Neural crest cell (in vitro differentiated cells): ENCODE results near the gene RIPK3. TPM values are rescaled to one million over a fixed set of nuclear protein-coding genes. Genes with fewer than 3 reads are reported as not detected.

Experiments used
- DNase-seq: peaks from one replicate; pipeline ENCODE4 v3.0.0; 2021; ENCODE audit warnings: low read depth, mixed read lengths, low spot score
- H3K27ac Mint-ChIP-seq: one replicate; pipeline ENCODE4 v1.8.0; 2021; ENCODE audit warnings: mild to moderate bottlenecking, mixed read lengths; ENCODE audit not compliant: unreplicated experiment
- H3K27me3 Mint-ChIP-seq: 2 replicates; pipeline ENCODE4 v1.8.0; 2021; ENCODE audit warnings: low read depth, mild to moderate bottlenecking, mixed read lengths
- H3K36me3 Mint-ChIP-seq: 2 replicates; pipeline ENCODE4 v1.8.0; 2021; ENCODE audit warnings: low read depth, mild to moderate bottlenecking, mixed read lengths
- H3K4me1 Mint-ChIP-seq: 2 replicates; pipeline ENCODE4 v1.8.0; 2021; ENCODE audit warnings: mixed read lengths
- H3K4me3 Mint-ChIP-seq: one replicate; pipeline ENCODE4 v1.8.0; 2021; ENCODE audit warnings: mild to moderate bottlenecking, mixed read lengths
- H3K9me3 Mint-ChIP-seq: 2 replicates; pipeline ENCODE4 v1.8.0; 2021; ENCODE audit warnings: mixed read lengths
- total RNA-seq: library from RNA; stranded (reverse); gene quantifications from 2 replicates; pipeline ENCODE4 v1.2.1, GENCODE V29; 2021
- TF ChIP-seq, protein P1 (sequence below): fragments of 200-600 bp; sonication (generic); conservative IDR thresholded peaks from 2 replicates; pipeline ENCODE4 v1.5.0; 2021; ENCODE audit warnings: antibody characterized with exemption, mild to moderate bottlenecking

Gene RIPK3
- total RNA-seq, 1 donor from 2014 or later = not detected

DNA sequence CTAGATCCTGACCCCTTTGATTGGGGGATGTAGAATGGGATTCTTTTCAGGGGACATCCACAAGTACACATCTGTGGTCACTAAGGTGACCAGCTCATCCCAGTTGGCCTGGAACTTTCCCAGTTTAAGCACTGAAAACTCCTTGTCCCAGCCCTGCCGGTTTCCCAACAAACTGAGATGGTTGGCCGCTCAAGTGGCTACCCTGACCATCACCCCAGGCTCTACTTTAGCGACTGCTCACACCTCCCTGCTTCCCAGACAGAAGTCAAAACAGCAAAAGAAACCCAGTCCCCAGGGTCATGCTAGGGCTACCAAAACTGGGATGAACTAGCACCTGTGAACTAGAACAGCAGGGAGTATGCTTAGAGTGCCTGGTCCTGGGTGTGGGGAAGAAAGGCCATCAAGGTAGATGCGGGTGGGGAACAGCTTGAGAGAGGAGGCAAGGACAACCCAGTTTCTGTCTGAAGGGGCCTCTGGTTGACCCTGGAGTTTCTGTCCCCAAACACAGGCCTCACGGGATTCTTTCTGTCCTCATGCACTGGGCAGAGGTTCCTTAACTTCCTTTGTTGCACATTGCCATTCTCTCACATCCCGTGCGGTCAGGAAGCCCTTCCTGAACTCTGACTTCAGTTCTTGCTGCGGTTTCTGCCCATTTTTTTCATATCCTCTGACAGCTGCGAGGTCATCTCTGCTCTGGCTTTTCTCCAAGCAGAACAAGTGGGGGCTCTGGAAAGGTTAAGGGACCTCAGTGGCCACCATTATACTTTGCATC is 26.9 kb downstream of the RIPK3 start:
- TF ChIP-seq, protein P1, sequence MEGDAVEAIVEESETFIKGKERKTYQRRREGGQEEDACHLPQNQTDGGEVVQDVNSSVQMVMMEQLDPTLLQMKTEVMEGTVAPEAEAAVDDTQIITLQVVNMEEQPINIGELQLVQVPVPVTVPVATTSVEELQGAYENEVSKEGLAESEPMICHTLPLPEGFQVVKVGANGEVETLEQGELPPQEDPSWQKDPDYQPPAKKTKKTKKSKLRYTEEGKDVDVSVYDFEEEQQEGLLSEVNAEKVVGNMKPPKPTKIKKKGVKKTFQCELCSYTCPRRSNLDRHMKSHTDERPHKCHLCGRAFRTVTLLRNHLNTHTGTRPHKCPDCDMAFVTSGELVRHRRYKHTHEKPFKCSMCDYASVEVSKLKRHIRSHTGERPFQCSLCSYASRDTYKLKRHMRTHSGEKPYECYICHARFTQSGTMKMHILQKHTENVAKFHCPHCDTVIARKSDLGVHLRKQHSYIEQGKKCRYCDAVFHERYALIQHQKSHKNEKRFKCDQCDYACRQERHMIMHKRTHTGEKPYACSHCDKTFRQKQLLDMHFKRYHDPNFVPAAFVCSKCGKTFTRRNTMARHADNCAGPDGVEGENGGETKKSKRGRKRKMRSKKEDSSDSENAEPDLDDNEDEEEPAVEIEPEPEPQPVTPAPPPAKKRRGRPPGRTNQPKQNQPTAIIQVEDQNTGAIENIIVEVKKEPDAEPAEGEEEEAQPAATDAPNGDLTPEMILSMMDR = no peak
- H3K27me3 Mint-ChIP-seq = peaks cover 9% of the 10 kb centered on the region
- H3K4me1 Mint-ChIP-seq = peaks cover 3% of the 10 kb centered on the region
- peaks cover 2% of the 10 kb centered on the region for H3K36me3 Mint-ChIP-seq
- no peak overlapping the region for H3K4me3 Mint-ChIP-seq
- no peak for DNase-seq
- H3K27ac Mint-ChIP-seq = no peak overlapping the region
- no peaks in the 10 kb centered on the region for H3K9me3 Mint-ChIP-seq

DNA sequence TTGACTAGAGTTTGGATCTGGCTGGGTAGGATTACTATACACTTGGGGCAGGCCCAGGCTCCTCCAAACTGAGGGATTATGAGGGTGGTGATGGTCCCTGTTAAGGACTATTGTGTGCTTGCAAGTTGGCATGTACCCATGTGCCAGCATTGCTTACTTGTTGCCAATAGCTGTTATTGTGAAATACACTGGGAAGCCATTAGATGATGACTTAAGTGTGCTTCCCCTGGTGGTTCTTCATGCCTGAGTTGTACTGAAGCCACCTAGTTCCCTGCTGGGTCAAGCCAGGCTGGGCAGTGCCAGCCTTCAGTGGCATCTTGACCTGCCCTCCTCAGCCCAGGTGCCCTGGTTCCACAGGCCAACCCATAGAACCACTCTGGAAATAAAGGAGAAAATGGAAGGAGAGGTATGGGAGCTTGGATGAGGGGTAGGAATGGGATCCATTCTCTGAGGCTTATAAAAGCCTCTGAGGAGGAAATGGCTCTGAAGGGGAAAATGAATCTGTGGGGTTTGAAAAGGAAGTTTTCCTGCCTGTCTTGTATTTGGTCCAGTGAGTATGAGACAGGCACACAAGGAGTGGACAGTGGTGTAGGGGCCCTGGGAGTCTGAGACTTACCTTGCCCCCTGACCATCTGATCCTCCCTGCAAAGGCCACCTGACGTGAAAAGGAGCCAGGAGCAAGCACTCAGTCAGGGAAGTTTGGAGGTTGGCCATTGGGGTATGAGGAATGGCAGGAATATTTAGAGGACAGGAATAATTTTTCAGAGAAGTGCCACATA is 27.8 kb downstream of the RIPK3 start:
- peaks cover 5% of the 10 kb centered on the region for H3K4me1 Mint-ChIP-seq
- peaks cover under 1% of the 10 kb centered on the region for H3K27me3 Mint-ChIP-seq
- TF ChIP-seq, protein P1 = no peak
- no peak for DNase-seq
- no peak overlapping the region for H3K4me3 Mint-ChIP-seq
- peak overlapping the region; percentile 24 for H3K27ac Mint-ChIP-seq
- H3K36me3 Mint-ChIP-seq = peaks cover 3% of the 10 kb centered on the region
- no peaks in the 10 kb centered on the region for H3K9me3 Mint-ChIP-seq

DNA sequence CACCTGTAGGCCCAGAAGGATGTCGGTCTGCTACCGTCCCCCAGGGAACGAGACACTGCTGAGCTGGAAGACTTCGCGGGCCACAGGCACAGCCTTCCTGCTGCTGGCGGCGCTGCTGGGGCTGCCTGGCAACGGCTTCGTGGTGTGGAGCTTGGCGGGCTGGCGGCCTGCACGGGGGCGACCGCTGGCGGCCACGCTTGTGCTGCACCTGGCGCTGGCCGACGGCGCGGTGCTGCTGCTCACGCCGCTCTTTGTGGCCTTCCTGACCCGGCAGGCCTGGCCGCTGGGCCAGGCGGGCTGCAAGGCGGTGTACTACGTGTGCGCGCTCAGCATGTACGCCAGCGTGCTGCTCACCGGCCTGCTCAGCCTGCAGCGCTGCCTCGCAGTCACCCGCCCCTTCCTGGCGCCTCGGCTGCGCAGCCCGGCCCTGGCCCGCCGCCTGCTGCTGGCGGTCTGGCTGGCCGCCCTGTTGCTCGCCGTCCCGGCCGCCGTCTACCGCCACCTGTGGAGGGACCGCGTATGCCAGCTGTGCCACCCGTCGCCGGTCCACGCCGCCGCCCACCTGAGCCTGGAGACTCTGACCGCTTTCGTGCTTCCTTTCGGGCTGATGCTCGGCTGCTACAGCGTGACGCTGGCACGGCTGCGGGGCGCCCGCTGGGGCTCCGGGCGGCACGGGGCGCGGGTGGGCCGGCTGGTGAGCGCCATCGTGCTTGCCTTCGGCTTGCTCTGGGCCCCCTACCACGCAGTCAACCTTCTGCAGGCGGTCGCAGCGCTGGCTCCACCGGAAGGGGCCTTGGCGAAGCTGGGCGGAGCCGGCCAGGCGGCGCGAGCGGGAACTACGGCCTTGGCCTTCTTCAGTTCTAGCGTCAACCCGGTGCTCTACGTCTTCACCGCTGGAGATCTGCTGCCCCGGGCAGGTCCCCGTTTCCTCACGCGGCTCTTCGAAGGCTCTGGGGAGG is 28.9 kb downstream of the RIPK3 start, which contains the start of gene LTB4R:
Gene LTB4R (plus strand): TSS at position 857 of the 959 bp plus-strand sequence. CDS start 4,150 bp downstream, outside the sequence.
- H3K27me3 Mint-ChIP-seq = no peaks in the 10 kb centered on the region
- TF ChIP-seq, protein P1 = no peak
- H3K4me3 Mint-ChIP-seq = no peak within 1 kb of the TSS

DNA sequence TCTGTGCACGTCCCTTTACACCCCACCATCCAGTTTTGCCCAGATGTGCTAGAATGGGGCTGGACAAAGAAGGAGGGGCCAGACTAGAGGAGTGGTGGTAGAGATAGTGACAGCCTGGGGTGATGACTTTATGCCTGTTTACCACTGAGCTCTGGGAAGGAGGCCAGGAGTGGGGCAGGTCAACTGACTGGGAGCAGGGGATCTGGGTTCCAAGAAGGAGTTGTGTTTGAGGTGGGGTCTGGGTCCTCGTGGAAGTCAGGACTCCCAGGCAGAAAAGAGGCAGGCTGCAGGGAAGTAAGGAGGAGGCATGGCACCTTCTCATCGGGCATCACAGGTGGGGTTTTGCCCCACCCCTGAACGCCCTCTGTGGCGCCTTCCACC is 29.5 kb downstream of the RIPK3 start:
- no peak overlapping the region for H3K4me3 Mint-ChIP-seq
- H3K9me3 Mint-ChIP-seq = no peaks in the 10 kb centered on the region
- H3K36me3 Mint-ChIP-seq = peaks cover 3% of the 10 kb centered on the region
- no peaks in the 10 kb centered on the region for H3K27me3 Mint-ChIP-seq
- no peak for DNase-seq
- peak overlapping the region; percentile 50 for H3K27ac Mint-ChIP-seq
- TF ChIP-seq, protein P1 = no peak
- peaks cover 5% of the 10 kb centered on the region for H3K4me1 Mint-ChIP-seq

More for the DNA sequence above, 28.9 kb downstream of the RIPK3 start, which contains the start of gene LTB4R:
- Mint-ChIP-seq H3K36me3 (peaks cover 3% of the 10 kb centered on the region), H3K4me1 (peaks cover 5% of the 10 kb centered on the region), H3K27ac (peak within 1 kb of the TSS; percentile 24), H3K9me3 (no peaks in the 10 kb centered on the region)
- DNase-seq = no peak
